Tibial artery (tissue), 4 donors: ENCODE data around the gene IL23A.
"Not testable (repeated sequence)": the region's sequence is repeated elsewhere in the genome, so short reads cannot be mapped to it uniquely, and the experiment has no call there.

Experiments used
- DNase-seq, 2 donors: peaks; one replicate each; pipeline ENCODE4 v3.0.0-alpha.2; 2019
- H3K27ac ChIP-seq, 2 donors: fragments of 200-600 bp; sonication (generic) in 1 of 2; 1 replicate in 1 of 2; 2 replicates in 1 of 2; pipeline ENCODE4 v1.5.1; 2018 to 2019; ENCODE audit warnings: mild to moderate bottlenecking in 1 of 2
- H3K27me3 ChIP-seq, 2 donors: fragments of 200-600 bp; sonication (generic) in 1 of 2; one replicate each; pipeline versions ENCODE4 v1.5.1 to v1.6.0; 2016 to 2019
- H3K36me3 ChIP-seq, 3 donors: fragments of 200-600 bp; sonication (generic) in 2 of 3; one replicate each; pipeline ENCODE4 v1.5.1; 2016 to 2019; ENCODE audit warnings: mild to moderate bottlenecking in 2 of 3
- H3K4me1 ChIP-seq, 4 donors: fragments of 200-600 bp; sonication (generic) in 2 of 4; 1 replicate in 3 of 4; 2 replicates in 1 of 4; pipeline ENCODE4 v1.5.1; 2016 to 2019
- H3K4me3 ChIP-seq, 2 donors: fragments of 200-600 bp; sonication (generic) in 1 of 2; 1 replicate in 1 of 2; 2 replicates in 1 of 2; pipeline ENCODE4 v1.5.1; 2018 to 2019; ENCODE audit warnings: mild to moderate bottlenecking in 2 of 2
- H3K9me3 ChIP-seq, 3 donors: fragments of 200-600 bp; sonication (generic) in 1 of 3; one replicate each; pipeline ENCODE4 v1.5.1; 2016 to 2019
- intact Hi-C: fragments of 100-400 bp; cut with DNase I; formaldehyde crosslinking; loops from one replicate; pipeline ENCODE4 v1.15.0; 2023; ENCODE audit warnings: low total_unique reads
- TF ChIP-seq, protein P1 (sequence below), 2 experiments: fragments of 200-600 bp in 1 of 2; fragments of 450-650 bp in 1 of 2; IDR thresholded peaks; one replicate each; pipeline ENCODE4 v1.5.1; 2017 to 2019; ENCODE audit warnings: antibody characterized with exemption in 2 of 2, mild to moderate bottlenecking in 1 of 2, moderate library complexity in 1 of 2

Gene IL23A

DNA sequence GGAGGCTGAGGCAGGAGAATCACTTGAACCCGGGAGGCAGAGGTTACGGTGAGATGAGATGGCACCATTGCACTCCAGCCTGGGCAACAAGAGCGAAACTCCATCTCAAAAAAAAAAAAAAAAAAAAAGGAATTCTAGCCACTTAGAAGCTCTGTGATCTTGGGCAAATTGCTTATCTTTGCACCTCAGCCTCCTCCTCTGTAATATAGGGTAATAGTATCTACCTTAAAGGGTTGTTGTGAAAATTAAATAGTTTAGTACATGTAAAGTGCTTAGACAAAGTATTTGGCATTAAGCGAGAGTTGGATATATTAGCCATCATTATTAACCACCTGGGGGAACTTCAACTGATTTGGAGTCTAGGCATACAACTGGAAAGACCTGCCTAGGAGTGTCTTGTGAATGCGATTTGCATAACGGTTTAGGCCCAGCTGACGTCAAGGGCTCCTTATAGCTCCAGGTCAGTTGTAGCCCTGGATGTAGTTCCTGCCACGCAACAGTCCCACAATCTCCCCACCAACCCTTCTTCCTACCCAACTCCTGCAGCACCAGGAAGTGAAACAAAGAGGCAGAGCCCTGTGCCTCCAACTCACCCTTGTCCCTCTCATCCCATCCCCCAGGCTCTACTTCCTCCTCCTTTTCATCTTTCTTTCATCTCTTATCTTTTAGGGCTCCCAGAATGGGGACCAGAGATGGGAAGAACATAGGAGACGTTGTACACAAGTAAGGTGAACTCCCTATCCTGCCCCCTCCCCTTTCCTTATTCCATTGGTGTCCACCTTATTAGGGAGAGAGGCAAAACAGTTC lies 2.1 kb upstream of the IL23A start:
- Histone ChIP-seq H3K4me3 (no peak overlapping the region), H3K4me1 (peaks cover 0 to 17% (median 10%) of the 10 kb centered on the region in 4 donors), H3K9me3 (no peaks in the 10 kb centered on the region), H3K36me3 (peaks cover 0 to 2% (median 0%) of the 10 kb centered on the region in 3 donors), H3K27me3 (no peaks in the 10 kb centered on the region), H3K27ac (no peak overlapping the region)
- intact Hi-C loops: no loop called here
- no peak for DNase-seq
- TF ChIP-seq, protein P1, sequence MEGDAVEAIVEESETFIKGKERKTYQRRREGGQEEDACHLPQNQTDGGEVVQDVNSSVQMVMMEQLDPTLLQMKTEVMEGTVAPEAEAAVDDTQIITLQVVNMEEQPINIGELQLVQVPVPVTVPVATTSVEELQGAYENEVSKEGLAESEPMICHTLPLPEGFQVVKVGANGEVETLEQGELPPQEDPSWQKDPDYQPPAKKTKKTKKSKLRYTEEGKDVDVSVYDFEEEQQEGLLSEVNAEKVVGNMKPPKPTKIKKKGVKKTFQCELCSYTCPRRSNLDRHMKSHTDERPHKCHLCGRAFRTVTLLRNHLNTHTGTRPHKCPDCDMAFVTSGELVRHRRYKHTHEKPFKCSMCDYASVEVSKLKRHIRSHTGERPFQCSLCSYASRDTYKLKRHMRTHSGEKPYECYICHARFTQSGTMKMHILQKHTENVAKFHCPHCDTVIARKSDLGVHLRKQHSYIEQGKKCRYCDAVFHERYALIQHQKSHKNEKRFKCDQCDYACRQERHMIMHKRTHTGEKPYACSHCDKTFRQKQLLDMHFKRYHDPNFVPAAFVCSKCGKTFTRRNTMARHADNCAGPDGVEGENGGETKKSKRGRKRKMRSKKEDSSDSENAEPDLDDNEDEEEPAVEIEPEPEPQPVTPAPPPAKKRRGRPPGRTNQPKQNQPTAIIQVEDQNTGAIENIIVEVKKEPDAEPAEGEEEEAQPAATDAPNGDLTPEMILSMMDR (IDR thresholded peaks at IDR 0.05): no peak

DNA sequence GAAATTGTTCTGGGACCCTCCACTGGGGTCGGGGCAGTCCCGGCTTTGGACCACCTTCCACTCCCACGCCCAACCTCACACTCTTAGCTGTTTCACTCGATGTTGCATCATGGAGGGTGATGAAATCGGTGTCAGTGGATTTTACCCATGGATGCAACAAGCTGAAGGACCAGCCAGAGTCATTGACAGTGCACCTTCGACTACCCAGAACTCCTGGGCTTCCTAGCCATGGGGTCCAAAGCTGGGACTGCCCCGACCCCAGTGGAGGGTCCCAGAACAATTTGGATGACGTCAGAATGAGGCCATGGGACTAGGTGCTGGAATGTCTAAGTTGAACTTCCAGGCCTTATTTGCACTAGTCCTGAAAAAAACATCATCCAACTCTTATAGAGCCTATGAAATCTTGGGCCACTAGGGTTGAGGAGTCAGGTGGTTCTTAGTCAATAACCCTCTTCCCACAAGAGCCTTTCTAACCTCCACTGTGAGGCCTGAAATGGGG lies 882 bp upstream of the IL23A start:
- Histone ChIP-seq H3K4me3 (no peak overlapping the region), H3K27ac (no peak overlapping the region), H3K36me3 (peaks cover 0 to 15% (median 3%) of the 10 kb centered on the region in 3 donors), H3K4me1 (peaks cover 0 to 14% (median 8%) of the 10 kb centered on the region in 4 donors), H3K27me3 (no peaks in the 10 kb centered on the region), H3K9me3 (no peaks in the 10 kb centered on the region)
- intact Hi-C loops: no loop called here
- TF ChIP-seq, protein P1 (IDR thresholded peaks at IDR 0.05): no peak
- no peak for DNase-seq

DNA sequence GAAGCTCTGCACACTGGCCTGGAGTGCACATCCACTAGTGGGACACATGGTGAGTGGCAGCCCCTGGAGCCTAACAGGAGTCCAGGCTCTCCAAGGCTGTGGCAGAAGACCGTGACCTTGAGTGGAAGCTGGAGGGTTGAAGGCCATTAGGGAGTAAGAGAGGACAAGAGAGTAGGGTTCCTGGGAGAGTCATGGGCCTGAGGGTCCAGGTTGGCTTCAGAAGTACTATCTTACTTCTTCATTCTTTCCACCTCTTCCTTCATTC lies 406 bp downstream of the IL23A start:
- TF ChIP-seq, protein P1 (IDR thresholded peaks at IDR 0.05): no peak
- no peaks in the 10 kb centered on the region for H3K27me3 ChIP-seq
- H3K27ac ChIP-seq: no peak overlapping the region
- H3K36me3 ChIP-seq: peaks cover 10 to 28% (median 16%) of the 10 kb centered on the region in 3 donors
- H3K4me1 ChIP-seq: peaks cover 0 to 7% (median 2%) of the 10 kb centered on the region in 4 donors
- intact Hi-C loops: no loop called here
- H3K9me3 ChIP-seq: no peaks in the 10 kb centered on the region
- no peak for DNase-seq
- no peak overlapping the region for H3K4me3 ChIP-seq

DNA sequence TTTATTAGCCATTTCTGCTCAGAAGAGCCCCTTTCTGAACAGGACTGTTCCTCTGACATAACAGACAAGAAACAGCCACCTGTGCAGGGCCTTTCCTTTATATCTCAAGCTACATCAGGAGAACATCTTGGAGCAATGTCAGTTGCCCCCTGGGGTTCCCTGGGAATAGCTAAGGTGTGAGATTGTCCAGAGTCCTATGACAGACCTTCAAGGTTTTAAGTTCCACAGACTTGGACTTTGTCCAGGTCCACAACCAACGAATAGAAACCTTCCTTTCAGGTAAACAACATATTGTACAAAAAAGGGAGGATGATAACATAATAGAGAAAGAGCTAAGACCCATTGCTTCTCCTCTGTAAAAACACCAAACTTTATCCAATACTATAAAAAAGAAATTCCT lies 2.9 kb downstream of the IL23A start:
- no peak for DNase-seq
- no peaks in the 10 kb centered on the region for H3K27me3 ChIP-seq
- intact Hi-C loops: no loop called here
- peaks cover 22 to 51% (median 32%) of the 10 kb centered on the region in 3 donors for H3K36me3 ChIP-seq
- no peak overlapping the region for H3K4me3 ChIP-seq
- H3K4me1 ChIP-seq: no peaks in the 10 kb centered on the region
- no peak overlapping the region for H3K27ac ChIP-seq
- H3K9me3 ChIP-seq: no peaks in the 10 kb centered on the region
- TF ChIP-seq, protein P1 (IDR thresholded peaks at IDR 0.05): no peak

DNA sequence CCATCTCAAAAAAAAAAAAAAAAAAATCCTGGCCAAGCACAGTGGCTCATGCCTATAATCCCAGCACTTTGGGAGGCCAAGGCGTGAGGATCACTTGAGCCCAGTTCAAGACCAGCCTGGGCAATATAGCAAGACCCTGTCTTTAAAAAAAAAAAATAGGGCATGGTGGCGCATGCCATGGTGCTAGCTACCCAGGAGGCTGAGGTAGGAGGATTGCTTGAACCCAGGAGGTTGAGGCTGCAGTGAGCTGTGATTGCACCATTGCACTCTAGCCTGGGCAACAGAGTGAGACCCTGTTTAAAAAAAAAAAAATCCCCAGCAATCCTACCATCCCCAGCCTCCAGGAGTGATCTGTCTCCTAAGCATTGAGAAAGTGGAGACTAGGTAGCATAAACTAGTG lies 3.6 kb downstream of the IL23A start:
- H3K4me3 ChIP-seq, H3K27ac ChIP-seq, H3K9me3 ChIP-seq, H3K27me3 ChIP-seq, DNase-seq, H3K4me1 ChIP-seq, intact Hi-C loops: not testable (repeated sequence)
- H3K36me3 ChIP-seq: peaks cover 28 to 58% (median 39%) of the 10 kb centered on the region in 3 donors

DNA sequence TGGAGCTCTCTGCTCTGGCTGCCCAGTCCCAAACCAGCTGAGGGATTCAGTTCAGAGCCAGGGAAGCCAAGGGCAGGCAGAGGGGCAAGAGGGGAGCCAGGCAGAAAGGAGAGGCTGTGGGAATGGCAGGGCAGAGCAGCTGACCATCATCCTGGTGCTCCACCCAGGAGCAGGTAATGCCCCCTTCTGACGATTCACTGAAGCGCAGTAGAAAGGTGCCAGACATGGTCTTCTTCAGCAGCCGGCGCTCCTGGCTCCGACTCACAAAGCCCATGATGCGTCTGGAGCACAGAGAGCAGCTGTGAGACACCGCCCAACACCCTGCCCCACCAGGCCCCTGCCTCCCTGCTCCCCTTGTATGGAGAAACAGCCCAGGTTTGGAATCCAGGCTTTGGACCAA lies 8.0 kb downstream of the IL23A start:
- Histone ChIP-seq H3K4me1 (no peaks in the 10 kb centered on the region), H3K4me3 (no peak overlapping the region), H3K27me3 (no peaks in the 10 kb centered on the region), H3K27ac (no peak overlapping the region), H3K9me3 (no peaks in the 10 kb centered on the region), H3K36me3 (peaks cover 69 to 98% (median 83%) of the 10 kb centered on the region in 3 donors)
- DNase-seq: no peak
- TF ChIP-seq, protein P1 (IDR thresholded peaks at IDR 0.05): no peak
- intact Hi-C loops: no loop called here

DNA sequence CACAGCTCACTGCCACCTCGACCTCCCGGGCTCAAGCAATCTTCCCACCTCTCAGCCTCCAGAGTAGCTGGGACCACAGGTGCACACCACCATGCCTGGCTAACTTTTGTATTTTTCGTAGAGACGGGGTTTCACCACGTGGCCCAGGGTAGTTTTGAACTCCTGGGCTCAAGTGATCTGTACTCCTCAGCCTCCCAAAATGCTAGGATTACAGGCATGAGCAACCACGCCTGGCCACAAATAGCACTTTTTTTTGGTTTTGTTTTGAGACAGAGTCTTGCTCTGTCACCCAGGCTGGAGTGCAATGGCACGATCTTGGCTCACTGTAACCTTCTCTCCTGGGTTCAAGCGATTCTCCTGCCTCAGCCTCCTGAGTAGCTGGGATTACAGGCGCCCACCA lies 8.6 kb downstream of the IL23A start:
- H3K27ac ChIP-seq, H3K27me3 ChIP-seq, DNase-seq, H3K4me3 ChIP-seq, intact Hi-C loops, H3K4me1 ChIP-seq, H3K9me3 ChIP-seq: not testable (repeated sequence)
- peaks cover 74 to 98% (median 86%) of the 10 kb centered on the region in 3 donors for H3K36me3 ChIP-seq
